Stimulated activated CD8-positive, alpha-beta memory T cell treated with anti-CD3 and anti-CD28 coated beads, Interleukin-7, amount 100 ng/mL, for 4 hours (primary cell): Measurements from ENCODE around the gene PHPT1.
"Not testable (repeated sequence)": the region's sequence is repeated elsewhere in the genome, so short reads cannot be mapped to it uniquely, and the experiment has no call there.

Experiments
- DNase-seq, 2 donors: peaks; one replicate each; pipeline ENCODE4 v3.0.0-alpha.2; 2020; ENCODE audit warnings: low read depth in 2 of 2

The PHPT1 gene

GRCh38 chr9:136883670-136884069 is 34.5 kb downstream of the PHPT1 start:
- not testable (repeated sequence) for DNase-seq

- peak; percentile 92 to 98 for DNase-seq
Measured at GRCh38 chr9:136885950-136886578, 36.9 kb downstream of the PHPT1 start, which contains the start of gene TRAF2. TSS of gene TRAF2 (plus strand) at chr9:136886516. CDS start at chr9:136898741, 12,225 bp downstream.

DNA sequence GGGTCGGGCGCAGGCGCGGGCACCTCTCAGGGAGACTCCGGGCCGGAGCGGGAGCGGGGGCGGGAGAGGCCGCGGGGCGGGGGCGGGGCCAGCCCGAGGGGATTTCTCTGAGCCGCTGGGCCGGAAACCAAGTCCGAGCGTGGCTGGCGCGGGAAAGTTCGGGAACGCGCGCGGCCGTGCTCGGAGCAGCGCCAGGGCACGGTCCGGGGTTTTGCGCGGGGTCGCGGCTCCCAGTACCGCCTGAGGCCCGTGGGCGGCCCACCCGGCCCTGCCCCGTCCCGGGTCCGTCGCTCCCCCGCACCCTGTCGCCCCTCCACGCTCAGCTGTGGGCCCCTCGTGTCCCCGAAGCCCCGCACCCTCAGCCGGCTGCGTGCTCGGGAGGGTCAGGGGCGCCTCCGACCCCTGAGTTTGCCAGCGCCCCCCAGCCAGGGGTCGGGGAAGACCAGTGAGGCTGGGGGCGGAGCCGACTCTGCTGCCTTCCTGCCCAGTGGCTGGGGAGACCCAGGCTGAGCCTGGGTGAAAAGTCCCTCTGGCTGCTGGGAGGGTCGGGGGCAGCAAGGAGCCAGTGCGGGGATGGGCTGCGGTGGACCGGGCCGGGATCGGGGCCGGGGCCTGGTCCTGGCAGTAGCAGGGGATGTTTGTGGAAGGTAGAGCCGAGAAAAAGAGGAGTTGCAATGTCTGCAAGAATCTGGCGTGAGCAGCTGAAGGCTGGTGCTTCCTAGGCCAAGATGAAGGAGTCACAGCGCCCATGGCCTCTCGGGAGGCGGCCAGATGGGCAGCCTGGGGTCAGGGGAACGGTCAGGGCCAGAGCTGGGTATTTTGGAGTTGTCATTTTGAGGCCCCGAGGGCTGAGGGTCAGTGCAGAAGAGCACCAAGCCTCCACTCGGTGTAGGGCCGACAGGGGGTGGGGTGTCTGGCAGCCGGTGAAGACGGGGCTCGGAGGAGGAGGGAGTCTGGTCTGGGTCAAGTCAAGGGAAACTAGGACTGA is 37.7 kb downstream of the PHPT1 start:
- no peak for DNase-seq

GRCh38 chr9:136888454-136888853 is 39.2 kb downstream of the PHPT1 start:
- no peak for DNase-seq

DNA sequence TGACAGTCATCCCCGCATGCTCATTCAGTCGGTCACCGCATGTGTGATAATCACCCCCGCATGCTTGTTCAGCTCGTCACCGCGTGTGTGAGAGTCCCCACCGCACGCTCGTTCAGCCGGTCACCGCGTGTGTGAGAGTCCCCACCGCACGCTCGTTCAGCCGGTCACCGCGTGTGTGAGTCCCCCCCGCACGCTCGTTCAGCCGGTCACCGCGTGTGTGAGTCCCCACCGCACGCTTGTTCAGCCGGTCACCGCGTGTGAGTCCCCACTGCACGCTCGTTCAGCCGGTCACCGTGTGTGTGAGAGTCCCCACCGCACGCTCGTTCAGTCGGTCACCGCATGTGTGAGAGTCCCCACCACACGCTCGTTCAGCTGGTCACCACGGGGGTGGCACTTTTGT is 40.6 kb downstream of the PHPT1 start:
- no peak for DNase-seq

DNA sequence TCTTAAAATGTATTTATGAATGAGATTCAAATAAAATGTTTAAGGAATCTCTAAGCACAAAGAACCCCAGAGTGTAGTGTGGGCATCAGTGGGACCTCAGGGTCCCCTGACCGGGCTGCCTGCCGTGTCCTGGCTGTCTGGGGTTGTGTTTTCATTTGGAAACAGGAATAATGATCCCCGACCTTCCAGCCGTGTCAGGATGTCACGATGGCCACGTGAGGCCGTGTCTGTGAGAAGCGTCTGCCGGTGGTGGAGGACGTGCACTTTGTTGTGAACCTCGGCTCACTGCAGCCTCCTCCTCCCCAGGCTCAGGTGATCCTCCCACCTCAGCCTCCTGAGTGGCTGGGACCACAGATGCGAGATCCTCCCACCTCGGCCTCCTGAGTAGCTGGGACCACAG is 41.5 kb downstream of the PHPT1 start:
- DNase-seq: no peak

DNA sequence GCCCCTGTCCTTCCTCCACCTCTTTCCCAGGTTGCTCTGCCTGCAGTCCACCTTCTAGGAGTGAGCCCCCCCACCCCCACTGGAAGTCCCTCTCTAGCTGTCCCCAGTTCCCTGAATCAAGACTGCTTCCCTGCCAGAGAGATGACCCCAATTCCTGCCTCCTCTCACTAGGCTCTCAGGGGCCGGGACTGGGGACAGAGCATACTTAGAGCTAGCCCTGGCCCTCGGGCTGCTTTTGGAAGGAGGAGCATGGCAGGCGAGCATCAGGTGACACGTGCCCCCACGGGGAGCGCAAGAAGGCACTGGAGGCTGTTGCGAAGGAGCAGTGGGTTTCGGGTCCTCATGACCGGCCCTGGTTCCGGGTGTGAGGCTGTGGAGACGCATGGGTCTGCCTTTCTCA is 46.8 kb downstream of the PHPT1 start:
- DNase-seq: no peak

- DNase-seq: no peak
Measured at GRCh38 chr9:136898483-136899100, 49.4 kb downstream of the PHPT1 start.

DNA sequence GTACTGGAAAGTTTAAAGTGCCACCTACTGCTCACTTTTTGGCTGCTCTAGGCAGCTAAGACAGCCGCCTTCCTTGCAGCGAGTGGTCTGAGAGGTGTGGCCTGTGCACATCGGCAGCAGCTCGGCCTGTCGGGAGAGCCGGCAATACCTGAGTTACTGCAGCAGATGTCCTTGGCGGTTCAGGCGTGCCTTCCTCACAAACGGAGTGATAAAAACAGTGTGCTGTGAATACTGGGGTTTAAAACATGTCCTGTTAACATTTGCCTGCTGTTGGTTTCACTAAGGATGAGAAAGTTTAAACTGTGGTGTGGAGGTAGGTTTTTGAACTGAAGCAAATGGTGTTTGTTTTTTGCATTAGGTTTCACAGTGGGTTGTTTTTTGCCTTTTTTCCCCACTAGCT is 50.0 kb downstream of the PHPT1 start:
- no peak for DNase-seq

DNA sequence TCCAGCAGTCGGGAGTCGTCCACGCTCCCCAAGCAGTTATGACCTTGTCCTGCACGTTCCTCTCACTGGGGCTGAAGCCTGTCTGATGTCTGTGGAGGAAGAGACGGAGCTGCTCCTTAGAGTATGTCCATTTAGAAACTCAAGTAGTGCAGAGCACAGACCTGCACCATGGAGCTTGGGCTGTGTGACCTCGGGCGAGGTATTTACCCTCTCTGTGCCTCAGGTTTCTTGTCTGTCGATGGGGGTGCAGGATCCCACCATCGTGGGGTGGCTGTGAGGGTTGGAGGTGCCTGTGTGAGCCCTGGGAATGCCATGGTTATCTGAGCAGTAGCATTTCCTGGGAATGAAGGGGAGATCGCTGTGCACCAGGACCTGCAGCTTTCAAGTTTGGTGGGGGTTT is 51.3 kb downstream of the PHPT1 start:
- DNase-seq: no peak
